ENCODE data around the gene NXF3. TPM values are rescaled to one million over a fixed set of nuclear protein-coding genes. Genes with fewer than 3 reads are reported as not detected.

Gene NXF3
- not detected in 2 replicates for total RNA-seq

GRCh38 chrX:103092942-103093341 is at the start of gene NXF3:
Gene NXF3 (minus strand): TSS chrX:103093143. CDS start chrX:103093023, 120 bp downstream.

GRCh38 chrX:103063918-103064434 is 29.0 kb downstream of the NXF3 start, which contains the start of gene BEX1:
Gene BEX1 (minus strand): TSS chrX:103064171. CDS start chrX:103063274, 897 bp downstream.

Other genes with a start within 250 kb of the NXF3 start
- not detected in 2 replicates for gene RAB40AL, start 155.9 kb downstream of the NXF3 start, total RNA-seq
- gene BEX1, start 29.0 kb downstream of the NXF3 start, total RNA-seq: not detected in 2 replicates
- gene BEX4, start 122.0 kb upstream of the NXF3 start, total RNA-seq: 12.8 and 22.7 TPM in 2 replicates
- 61.7 and 84.8 TPM in 2 replicates for gene TCEAL8, start 162.0 kb upstream of the NXF3 start, total RNA-seq
- gene TCEAL5, start 183.6 kb upstream of the NXF3 start, total RNA-seq: not detected in 2 replicates
- gene BEX2, start 217.8 kb upstream of the NXF3 start, total RNA-seq: 29.4 and 32.5 TPM in 2 replicates
- gene TCEAL7, start 237.1 kb upstream of the NXF3 start, total RNA-seq: 3.9 and 4.0 TPM in 2 replicates

Measured in tracheal epithelial cell (primary cell).